SK-N-SH (cell line): ENCODE data around the gene LHFPL6. TPM values are rescaled to one million over a fixed set of nuclear protein-coding genes. Genes with fewer than 3 reads are reported as not detected.
A peak's percentile ranks its signal among the peaks of the same experiment; 100 is the strongest.

Experiments used
- CTCF ChIA-PET: fragments of 300-600, 350-600 bp; formaldehyde crosslinking; extraction: SDS; loops from one replicate; lab custom pipeline; 2021; lab: Yijun Ruan, JAX
- POLR2A ChIA-PET: fragments of 350-600 bp; sonication (Branson Sonifier 250); formaldehyde crosslinking; extraction: SDS; loops from one replicate; lab custom pipeline; 2020; ENCODE audit warnings: antibody characterized with exemption, inconsistent platforms; lab: Yijun Ruan, JAX
- DNase-seq: peaks from one replicate; pipeline ENCODE4 v3.0.0; 2012
- H2AFZ ChIP-seq: fragments of 200-600 bp; sonication (generic); 2 replicates; pipeline ENCODE4 v1.8.1; 2016; ENCODE audit warnings: antibody characterized with exemption, mild to moderate bottlenecking, low read depth
- H3F3A ChIP-seq: fragments of 200-600 bp; sonication (generic); replicated peaks from 2 replicates; pipeline ENCODE3; 2016; ENCODE audit warnings: antibody characterized with exemption, mild to moderate bottlenecking; ENCODE audit not compliant: insufficient read depth
- H3K27ac ChIP-seq, 2 experiments: fragments of 200-500 bp in 1 of 2; fragments of 200-600 bp in 1 of 2; sonication (Bioruptor generic) in 1 of 2; sonication (generic), shearing (Covaris generic) in 1 of 2; 2 replicates each; pipeline versions ENCODE4 v1.5.1 to v1.6.1; 2014 to 2016; ENCODE audit warnings: low read depth in 2 of 2, inconsistent platforms in 1 of 2, low read length in 1 of 2, mild to moderate bottlenecking in 1 of 2, mixed read lengths in 1 of 2
- H3K27me3 ChIP-seq: fragments of 200-600 bp; sonication (generic), shearing (Covaris generic); 2 replicates; pipeline ENCODE4 v1.6.1; 2016; ENCODE audit warnings: mixed run types; ENCODE audit not compliant: insufficient read depth
- H3K36me3 ChIP-seq, 2 experiments: fragments of 200-500 bp in 1 of 2; fragments of 200-600 bp in 1 of 2; sonication (Bioruptor generic) in 1 of 2; sonication (generic) in 1 of 2; replicated peaks in 1 of 2; 2 replicates each; pipeline versions ENCODE3 to v1.5.1; 2014 to 2016; ENCODE audit warnings: low read length in 1 of 2, mild to moderate bottlenecking in 1 of 2; ENCODE audit not compliant: insufficient read depth in 2 of 2, control insufficient read depth in 1 of 2
- H3K4me1 ChIP-seq, 2 experiments: fragments of 200-500 bp in 1 of 2; fragments of 200-600 bp in 1 of 2; sonication (Bioruptor generic) in 1 of 2; sonication (generic), shearing (Covaris generic) in 1 of 2; 2 replicates each; pipeline versions ENCODE4 v1.5.1 to v1.6.1; 2014 to 2016; ENCODE audit warnings: low read depth in 1 of 2, low read length in 1 of 2, mixed run types in 1 of 2; ENCODE audit not compliant: insufficient read depth in 2 of 2, control insufficient read depth in 1 of 2
- H3K4me2 ChIP-seq: fragments of 200-600 bp; sonication (generic), shearing (Covaris generic); 2 replicates; pipeline ENCODE4 v1.6.1; 2017; ENCODE audit warnings: mixed run types
- H3K4me3 ChIP-seq, 2 experiments: fragments of 200-500 bp in 1 of 2; fragments of 200-600 bp in 1 of 2; sonication (Bioruptor generic) in 1 of 2; sonication (generic), shearing (Covaris generic) in 1 of 2; 2 replicates each; pipeline versions ENCODE4 v1.5.1 to v1.8.1; 2014 to 2016; ENCODE audit warnings: low read depth in 2 of 2, inconsistent platforms in 1 of 2, low read length in 1 of 2, mild to moderate bottlenecking in 1 of 2, mixed read lengths in 1 of 2, moderate library complexity in 1 of 2
- H3K79me2 ChIP-seq: fragments of 200-600 bp; sonication (generic); 2 replicates; pipeline ENCODE4 v1.8.1; 2017; ENCODE audit warnings: mild to moderate bottlenecking; ENCODE audit not compliant: insufficient read depth
- H3K9ac ChIP-seq: fragments of 200-600 bp; sonication (generic); 2 replicates; pipeline ENCODE4 v1.6.1; 2017; ENCODE audit warnings: mixed run types
- H3K9me2 ChIP-seq: fragments of 200-600 bp; sonication (generic); 2 replicates; pipeline ENCODE4 v1.6.1; 2017; ENCODE audit warnings: mixed run types
- H3K9me3 ChIP-seq: fragments of 200-600 bp; sonication (generic); 2 replicates; pipeline ENCODE4 v1.6.1; 2017; ENCODE audit warnings: mixed run types, mild to moderate bottlenecking, moderate library complexity
- H4K20me1 ChIP-seq: fragments of 200-600 bp; sonication (generic); 2 replicates; pipeline ENCODE4 v1.6.1; 2017; ENCODE audit warnings: mild to moderate bottlenecking, mixed run types; ENCODE audit not compliant: insufficient read depth
- ELF1 ChIP-seq: IDR thresholded peaks from 2 replicates; pipeline ENCODE4 v1.4.0; 2012
- EP300 ChIP-seq, 2 experiments: IDR thresholded peaks; 2 replicates each; pipeline versions ENCODE4 v1.4.0 to v1.6.1; 2012; ENCODE audit warnings: borderline replicate concordance in 1 of 2, low read depth in 1 of 2, low read length in 1 of 2
- FOSL2 ChIP-seq: IDR thresholded peaks from 2 replicates; pipeline ENCODE4 v1.4.0; 2012; ENCODE audit warnings: low read depth, mild to moderate bottlenecking, moderate library complexity, borderline replicate concordance
- GATA2 ChIP-seq: sonication (generic); formaldehyde crosslinking; IDR thresholded peaks from 2 replicates; pipeline ENCODE4 v1.5.0; 2020; ENCODE audit warnings: mild to moderate bottlenecking, missing genetic modification reagents
- IRF3 ChIP-seq: fragments of 150-350 bp; IDR thresholded peaks from 2 replicates; pipeline ENCODE4 v1.6.1; 2016; ENCODE audit warnings: mild to moderate bottlenecking, low read depth, low read length
- JUND ChIP-seq: IDR thresholded peaks from 2 replicates; pipeline ENCODE4 v1.4.0; 2012
- MXI1 ChIP-seq: IDR thresholded peaks from 2 replicates; pipeline ENCODE4 v1.6.1; 2012; ENCODE audit warnings: mild to moderate bottlenecking, low read depth, low read length, improper control_type of control experiment
- PBX3 ChIP-seq: IDR thresholded peaks from 2 replicates; pipeline ENCODE4; 2012
- RAD21 ChIP-seq: IDR thresholded peaks from 2 replicates; pipeline ENCODE4 v1.6.1; 2012; ENCODE audit warnings: mild to moderate bottlenecking, low read length
- RCOR1 ChIP-seq: fragments of 150-350 bp; IDR thresholded peaks from 2 replicates; pipeline ENCODE4 v1.6.1; 2017; ENCODE audit warnings: antibody characterized with exemption, low read length
- RXRA ChIP-seq: IDR thresholded peaks from 2 replicates; pipeline ENCODE4 v1.4.0; 2012; ENCODE audit warnings: low read depth, mild to moderate bottlenecking, borderline replicate concordance
- SIN3A ChIP-seq: IDR thresholded peaks from 2 replicates; pipeline ENCODE4 v1.6.1; 2012; ENCODE audit warnings: low read depth, mild to moderate bottlenecking, low read length, moderate library complexity, borderline replicate concordance
- TCF12 ChIP-seq: IDR thresholded peaks from 2 replicates; pipeline ENCODE4 v1.4.0; 2012
- TEAD4 ChIP-seq: IDR thresholded peaks from 2 replicates; pipeline ENCODE4 v1.4.0; 2012; ENCODE audit warnings: mild to moderate bottlenecking, borderline replicate concordance; ENCODE audit not compliant: insufficient read depth
- ZBTB33 ChIP-seq: IDR thresholded peaks from 2 replicates; pipeline ENCODE4 v1.4.0; 2012; ENCODE audit warnings: low read depth, borderline replicate concordance
- WGBS: methylation state at CpG from one replicate; pipeline ENCODE4 v1.1.6; 2017; ENCODE audit warnings: low lambda C conversion rate; 5-methylcytosine and 5-hydroxymethylcytosine counted together
- polyA plus RNA-seq, 3 experiments: library from polyadenylated mRNA; depleted of rRNA; stranded (reverse); fragments of >200 nt; gene quantifications; 2 replicates each; pipeline ENCODE4 v1.2.3, GENCODE V29; 2012
- TF ChIP-seq, protein P1 (sequence below): fragments of 200-600 bp; sonication (generic); IDR thresholded peaks from 2 replicates; pipeline ENCODE4 v1.6.1; 2017; ENCODE audit warnings: antibody characterized with exemption, mild to moderate bottlenecking, moderate library complexity
- TF ChIP-seq, protein P2 (sequence below): fragments of 150-350 bp; IDR thresholded peaks from 2 replicates; pipeline ENCODE4 v1.6.1; 2017; ENCODE audit warnings: antibody characterized with exemption, low read length, low read depth, borderline replicate concordance

Gene LHFPL6
- polyA plus RNA-seq, 1 of the 3 experiments (the other 2 are of a cell fraction) = 22.2 TPM

DNA sequence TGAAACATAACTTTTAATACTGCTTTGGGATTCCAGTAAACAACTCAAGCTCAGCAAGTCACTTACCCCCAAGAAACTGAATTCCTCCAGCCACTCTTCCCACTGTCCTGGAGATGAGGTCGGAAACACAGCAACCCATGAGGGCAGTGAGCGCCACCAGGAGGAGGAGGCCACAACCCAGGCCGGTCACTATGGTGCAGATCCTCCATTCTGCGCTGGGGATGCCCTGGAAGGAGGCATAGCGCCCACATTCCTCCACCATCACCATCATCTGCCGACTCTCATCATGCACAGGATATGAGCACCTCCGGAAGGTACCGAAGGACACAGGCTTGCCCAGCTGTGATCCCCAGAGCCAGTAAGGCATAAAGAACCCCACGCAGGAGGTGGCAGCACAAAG, 2.2 kb downstream of the LHFPL6 start:
- CTCF ChIA-PET = interaction anchor here (0.7 to 4.6 kb wide), 4 partner anchors 12 to 186 kb away, joined by 3 to 44 read pairs (median 4); no protein-coding TSS in a partner anchor
- Histone ChIP-seq H2AFZ (no peak overlapping the region), H3K79me2 (no peaks in the 10 kb centered on the region; the same call in 1 of the 2 replicates), H3K4me2 (peak overlapping the region; percentile 9; the same call in 1 of the 2 replicates), H3K9me2 (no peaks in the 10 kb centered on the region), H3K4me1 (peaks cover 10 to 14% of the 10 kb centered on the region in 2 experiments; a peak in 3 of 4 replicates), H3K9ac (no peak overlapping the region), H3K9me3 (no peaks in the 10 kb centered on the region), H3K36me3 (no peaks in the 10 kb centered on the region), H4K20me1 (no peaks in the 10 kb centered on the region), H3K27ac (peak overlapping the region in 1 of 2 experiments; percentile 51; a peak in 1 of 4 replicates), H3F3A (no peaks in the 10 kb centered on the region), H3K27me3 (no peaks in the 10 kb centered on the region), H3K4me3 (no peak overlapping the region)
- WGBS = 94% methylated on average over 9 of the region's 9 CpGs
- TF ChIP-seq RAD21 (0 out of 2 replicates have a peak, but pooled peaks have one; percentile 6), JUND (no peak), EP300 (IDR thresholded peaks at IDR 0.05; ENCODE audit: borderline replicate concordance in 1 of 2, low read depth in 1 of 2, low read length in 1 of 2) (no peak)
- TF ChIP-seq, protein P1, sequence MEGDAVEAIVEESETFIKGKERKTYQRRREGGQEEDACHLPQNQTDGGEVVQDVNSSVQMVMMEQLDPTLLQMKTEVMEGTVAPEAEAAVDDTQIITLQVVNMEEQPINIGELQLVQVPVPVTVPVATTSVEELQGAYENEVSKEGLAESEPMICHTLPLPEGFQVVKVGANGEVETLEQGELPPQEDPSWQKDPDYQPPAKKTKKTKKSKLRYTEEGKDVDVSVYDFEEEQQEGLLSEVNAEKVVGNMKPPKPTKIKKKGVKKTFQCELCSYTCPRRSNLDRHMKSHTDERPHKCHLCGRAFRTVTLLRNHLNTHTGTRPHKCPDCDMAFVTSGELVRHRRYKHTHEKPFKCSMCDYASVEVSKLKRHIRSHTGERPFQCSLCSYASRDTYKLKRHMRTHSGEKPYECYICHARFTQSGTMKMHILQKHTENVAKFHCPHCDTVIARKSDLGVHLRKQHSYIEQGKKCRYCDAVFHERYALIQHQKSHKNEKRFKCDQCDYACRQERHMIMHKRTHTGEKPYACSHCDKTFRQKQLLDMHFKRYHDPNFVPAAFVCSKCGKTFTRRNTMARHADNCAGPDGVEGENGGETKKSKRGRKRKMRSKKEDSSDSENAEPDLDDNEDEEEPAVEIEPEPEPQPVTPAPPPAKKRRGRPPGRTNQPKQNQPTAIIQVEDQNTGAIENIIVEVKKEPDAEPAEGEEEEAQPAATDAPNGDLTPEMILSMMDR = peak; percentile 20; the same call in 1 of the 2 replicates
- POLR2A ChIA-PET = no interaction called here
- no peak for DNase-seq

- H3K79me2 ChIP-seq = no peaks in the 10 kb centered on the region; the same call in 1 of the 2 replicates
- ChIA-PET CTCF (interaction anchor here (4.6 kb wide), 1 partner anchor 13 kb away, joined by 44 read pairs; no protein-coding TSS in a partner anchor), POLR2A (no interaction called here)
- no peaks in the 10 kb centered on the region for H3K27me3 ChIP-seq
- H3K9ac ChIP-seq = no peak overlapping the region
- H3K9me2 ChIP-seq = no peaks in the 10 kb centered on the region
- no peak overlapping the region for H2AFZ ChIP-seq
- no peaks in the 10 kb centered on the region for H4K20me1 ChIP-seq
- no peak overlapping the region; a peak in 1 of 4 replicates for H3K4me3 ChIP-seq
- 14% methylated on average over 1 of the region's 1 CpG for WGBS
- no peaks in the 10 kb centered on the region for H3K9me3 ChIP-seq
- peak overlapping the region; percentile 42 for H3K4me2 ChIP-seq
- peaks cover 10 to 14% of the 10 kb centered on the region in 2 experiments; a peak in 3 of 4 replicates for H3K4me1 ChIP-seq
- DNase-seq = peak; percentile 20
- no peaks in the 10 kb centered on the region for H3K36me3 ChIP-seq
- peak overlapping the region; percentile 6 to 79; a peak in 1 of 4 replicates for H3K27ac ChIP-seq
- no peaks in the 10 kb centered on the region for H3F3A ChIP-seq
- no peak for TF ChIP-seq ZBTB33
- TF ChIP-seq TCF12 = peak; percentile 97
- no peak for TF ChIP-seq SIN3A
- TF ChIP-seq, protein P2, sequence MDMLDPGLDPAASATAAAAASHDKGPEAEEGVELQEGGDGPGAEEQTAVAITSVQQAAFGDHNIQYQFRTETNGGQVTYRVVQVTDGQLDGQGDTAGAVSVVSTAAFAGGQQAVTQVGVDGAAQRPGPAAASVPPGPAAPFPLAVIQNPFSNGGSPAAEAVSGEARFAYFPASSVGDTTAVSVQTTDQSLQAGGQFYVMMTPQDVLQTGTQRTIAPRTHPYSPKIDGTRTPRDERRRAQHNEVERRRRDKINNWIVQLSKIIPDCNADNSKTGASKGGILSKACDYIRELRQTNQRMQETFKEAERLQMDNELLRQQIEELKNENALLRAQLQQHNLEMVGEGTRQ = no peak
- TF ChIP-seq, protein P1 = no peak
- no peak for TF ChIP-seq FOSL2
- TF ChIP-seq JUND = peak; percentile 59
- TF ChIP-seq RCOR1 = no peak
- no peak for TF ChIP-seq GATA2 (CRISPR knock-in tag)
- no peak for TF ChIP-seq RXRA
- TF ChIP-seq ELF1 = no peak
- no peak for TF ChIP-seq IRF3
- peak; percentile 62; the same call in 1 of the 2 replicates for TF ChIP-seq TEAD4
- no peak for TF ChIP-seq MXI1
- peak; percentile 94 for TF ChIP-seq PBX3
These were observed 3.2 kb downstream of the LHFPL6 start for GRCh38 chr13:39599842-39600241.
